WTC11 (cell line): ENCODE results near the gene SERPINB5. TPM values are rescaled to one million over a fixed set of nuclear protein-coding genes. Genes with fewer than 3 reads are reported as not detected.

ENCODE experiments used
- ATAC-seq: fragments of 200-7000 bp; cut with Tn5 transposase; 2 replicates; pipeline ENCODE4 v1.10.0; 2021; ENCODE audit warnings: mild to moderate bottlenecking, moderate library complexity
- CTCF ChIA-PET: fragments of 300-600 bp; sonication (Branson Sonifier 250); formaldehyde crosslinking; loops from one replicate; lab custom pipeline; 2021; ENCODE audit warnings: antibody characterized with exemption; lab: Charles Lee
- POLR2A ChIA-PET: fragments of 350-600 bp; sonication (Branson Sonifier 250); formaldehyde crosslinking; loops from one replicate; lab custom pipeline; 2021; ENCODE audit warnings: antibody characterized with exemption; lab: Charles Lee
- DNase-seq: peaks from one replicate; pipeline ENCODE4 v3.0.0; 2021; ENCODE audit warnings: low spot score
- H3K27ac Mint-ChIP-seq: 2 replicates; pipeline ENCODE4 v1.8.0; 2021; ENCODE audit warnings: mixed read lengths
- H3K27me3 Mint-ChIP-seq: 2 replicates; pipeline ENCODE4 v1.8.0; 2021; ENCODE audit warnings: low read depth, mild to moderate bottlenecking, moderate library complexity, mixed read lengths
- H3K36me3 Mint-ChIP-seq: 2 replicates; pipeline ENCODE4 v1.8.0; 2021; ENCODE audit warnings: mixed read lengths
- H3K4me1 Mint-ChIP-seq: 2 replicates; pipeline ENCODE4 v1.8.0; 2022; ENCODE audit warnings: mixed read lengths
- H3K4me3 Mint-ChIP-seq: 2 replicates; pipeline ENCODE4 v1.8.0; 2021; ENCODE audit warnings: mild to moderate bottlenecking, moderate library complexity, mixed read lengths
- H3K9me3 Mint-ChIP-seq: 2 replicates; pipeline ENCODE4 v1.8.0; 2021; ENCODE audit warnings: mixed read lengths
- ARID4B ChIP-seq: sonication (generic); formaldehyde crosslinking; IDR thresholded peaks from 2 replicates; pipeline ENCODE4 v1.8.0; 2023; ENCODE audit warnings: missing genetic modification reagents, mild to moderate bottlenecking, borderline replicate concordance
- ATF1 ChIP-seq: sonication (generic); formaldehyde crosslinking; IDR thresholded peaks from 2 replicates; pipeline ENCODE4 v1.8.1; 2023; ENCODE audit warnings: mild to moderate bottlenecking, moderate library complexity, missing genetic modification reagents
- CREB1 ChIP-seq: sonication (generic); formaldehyde crosslinking; IDR thresholded peaks from 2 replicates; pipeline ENCODE4 v1.8.0; 2023; ENCODE audit warnings: mild to moderate bottlenecking, missing genetic modification reagents
- EMX1 ChIP-seq: fragments of 250-450 bp; sonication (Bioruptor Pico); IDR thresholded peaks from 2 replicates; pipeline ENCODE4 v1.8.0; 2021; ENCODE audit warnings: mild to moderate bottlenecking
- IRF2 ChIP-seq: sonication (generic); formaldehyde crosslinking; IDR thresholded peaks from 2 replicates; pipeline ENCODE4 v1.8.0; 2022; ENCODE audit warnings: low read depth, missing genetic modification reagents, borderline replicate concordance
- MXD4 ChIP-seq: fragments of 250-450 bp; sonication (Bioruptor Pico); IDR thresholded peaks from 2 replicates; pipeline ENCODE4 v1.8.0; 2021; ENCODE audit warnings: mild to moderate bottlenecking, moderate library complexity, borderline replicate concordance
- MYBL2 ChIP-seq: sonication (generic); formaldehyde crosslinking; IDR thresholded peaks from 2 replicates; pipeline ENCODE4 v1.8.1; 2023; ENCODE audit warnings: mild to moderate bottlenecking, moderate library complexity, missing genetic modification reagents
- NFE2L1 ChIP-seq: sonication (generic); formaldehyde crosslinking; IDR thresholded peaks from 2 replicates; pipeline ENCODE4 v1.8.1; 2023; ENCODE audit warnings: missing genetic modification reagents
- SOX15 ChIP-seq: fragments of 250-450 bp; sonication (Bioruptor Pico); IDR thresholded peaks from 2 replicates; pipeline ENCODE4 v1.9.0; 2021; ENCODE audit warnings: mild to moderate bottlenecking
- ZNF138 ChIP-seq: sonication (generic); formaldehyde crosslinking; conservative IDR thresholded peaks from 2 replicates; pipeline ENCODE4 v1.8.1; 2022; ENCODE audit warnings: mild to moderate bottlenecking, moderate library complexity, missing genetic modification reagents
- ZNF219 ChIP-seq: sonication (generic); formaldehyde crosslinking; IDR thresholded peaks from 2 replicates; pipeline ENCODE4 v1.8.0; 2023; ENCODE audit warnings: missing genetic modification reagents, mild to moderate bottlenecking, borderline replicate concordance
- ZNF232 ChIP-seq: sonication (generic); formaldehyde crosslinking; IDR thresholded peaks from 2 replicates; pipeline ENCODE4 v1.8.0; 2022; ENCODE audit warnings: mild to moderate bottlenecking, missing genetic modification reagents
- ZNF317 ChIP-seq: sonication (generic); formaldehyde crosslinking; IDR thresholded peaks from 2 replicates; pipeline ENCODE4 v1.8.1; 2023; ENCODE audit warnings: low read depth, mild to moderate bottlenecking, moderate library complexity, missing genetic modification reagents, borderline replicate concordance
- ZNF423 ChIP-seq: fragments of 250-450 bp; sonication (Bioruptor Pico); IDR thresholded peaks from 2 replicates; pipeline ENCODE4 v2.1.2; 2022; ENCODE audit warnings: mild to moderate bottlenecking, moderate library complexity
- total RNA-seq: library from RNA; stranded (reverse); gene quantifications from 3 replicates; pipeline ENCODE4 v1.2.3, GENCODE V29; 2021
- TF ChIP-seq, protein P1 (sequence below): sonication (generic); formaldehyde crosslinking; IDR thresholded peaks from 2 replicates; pipeline ENCODE4 v1.8.1; 2023; ENCODE audit warnings: mild to moderate bottlenecking, missing genetic modification reagents, borderline replicate concordance
- TF ChIP-seq, protein P2 (sequence below): sonication (generic); formaldehyde crosslinking; IDR thresholded peaks from 2 replicates; pipeline ENCODE4 v1.8.0; 2022; ENCODE audit warnings: missing genetic modification reagents
- TF ChIP-seq, protein P3 (sequence below): sonication (generic); formaldehyde crosslinking; IDR thresholded peaks from 2 replicates; pipeline ENCODE4 v1.8.0; 2022; ENCODE audit warnings: mild to moderate bottlenecking, missing genetic modification reagents
- TF ChIP-seq, protein P4 (sequence below): sonication (generic); formaldehyde crosslinking; IDR thresholded peaks from 2 replicates; pipeline ENCODE4 v1.8.1; 2022; ENCODE audit warnings: low read depth, missing genetic modification reagents, borderline replicate concordance
- TF ChIP-seq, protein P5 (sequence below): fragments of 250-450 bp; sonication (Bioruptor Pico); IDR thresholded peaks from 2 replicates; pipeline ENCODE4 v1.9.0; 2021; ENCODE audit warnings: moderate library complexity, mild to moderate bottlenecking, inconsistent platforms, borderline replicate concordance
- TF ChIP-seq, protein P6 (sequence below): sonication (generic); formaldehyde crosslinking; IDR thresholded peaks from 2 replicates; pipeline ENCODE4 v1.8.0; 2022; ENCODE audit warnings: mild to moderate bottlenecking, missing genetic modification reagents
- TF ChIP-seq, protein P7 (sequence below): sonication (generic); formaldehyde crosslinking; IDR thresholded peaks from 2 replicates; pipeline ENCODE4 v1.8.1; 2022; ENCODE audit warnings: mild to moderate bottlenecking, moderate library complexity, missing genetic modification reagents

SERPINB5 gene
- total RNA-seq, 1 experiment from 2014 or later, result 0.17 TPM

DNA sequence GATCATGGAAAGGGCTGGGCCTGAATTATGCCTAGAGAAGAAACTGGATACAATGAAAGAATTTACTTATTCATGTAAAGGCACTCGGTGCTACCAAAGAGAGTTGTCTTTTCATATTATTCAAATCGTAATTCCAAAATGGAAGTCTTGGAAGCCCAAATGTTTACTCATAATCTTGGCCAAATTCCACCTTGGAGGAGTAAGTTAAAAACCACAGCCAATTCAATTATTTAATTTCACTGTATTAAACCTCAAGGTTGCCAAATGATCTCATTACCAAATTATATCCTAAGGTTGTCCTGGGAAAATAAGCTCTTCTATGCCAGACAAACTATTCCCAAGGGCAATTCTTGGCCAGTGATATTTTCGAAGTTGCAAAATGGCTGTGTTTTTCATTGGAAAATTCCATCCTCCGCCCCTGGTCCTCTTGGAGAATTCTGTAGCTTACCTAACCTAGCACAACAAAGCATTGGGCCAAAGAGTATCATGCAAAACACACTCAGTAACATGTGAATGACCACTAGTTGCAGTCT is 43.4 kb upstream of the SERPINB5 start (continued):
- TF ChIP-seq, protein P1, sequence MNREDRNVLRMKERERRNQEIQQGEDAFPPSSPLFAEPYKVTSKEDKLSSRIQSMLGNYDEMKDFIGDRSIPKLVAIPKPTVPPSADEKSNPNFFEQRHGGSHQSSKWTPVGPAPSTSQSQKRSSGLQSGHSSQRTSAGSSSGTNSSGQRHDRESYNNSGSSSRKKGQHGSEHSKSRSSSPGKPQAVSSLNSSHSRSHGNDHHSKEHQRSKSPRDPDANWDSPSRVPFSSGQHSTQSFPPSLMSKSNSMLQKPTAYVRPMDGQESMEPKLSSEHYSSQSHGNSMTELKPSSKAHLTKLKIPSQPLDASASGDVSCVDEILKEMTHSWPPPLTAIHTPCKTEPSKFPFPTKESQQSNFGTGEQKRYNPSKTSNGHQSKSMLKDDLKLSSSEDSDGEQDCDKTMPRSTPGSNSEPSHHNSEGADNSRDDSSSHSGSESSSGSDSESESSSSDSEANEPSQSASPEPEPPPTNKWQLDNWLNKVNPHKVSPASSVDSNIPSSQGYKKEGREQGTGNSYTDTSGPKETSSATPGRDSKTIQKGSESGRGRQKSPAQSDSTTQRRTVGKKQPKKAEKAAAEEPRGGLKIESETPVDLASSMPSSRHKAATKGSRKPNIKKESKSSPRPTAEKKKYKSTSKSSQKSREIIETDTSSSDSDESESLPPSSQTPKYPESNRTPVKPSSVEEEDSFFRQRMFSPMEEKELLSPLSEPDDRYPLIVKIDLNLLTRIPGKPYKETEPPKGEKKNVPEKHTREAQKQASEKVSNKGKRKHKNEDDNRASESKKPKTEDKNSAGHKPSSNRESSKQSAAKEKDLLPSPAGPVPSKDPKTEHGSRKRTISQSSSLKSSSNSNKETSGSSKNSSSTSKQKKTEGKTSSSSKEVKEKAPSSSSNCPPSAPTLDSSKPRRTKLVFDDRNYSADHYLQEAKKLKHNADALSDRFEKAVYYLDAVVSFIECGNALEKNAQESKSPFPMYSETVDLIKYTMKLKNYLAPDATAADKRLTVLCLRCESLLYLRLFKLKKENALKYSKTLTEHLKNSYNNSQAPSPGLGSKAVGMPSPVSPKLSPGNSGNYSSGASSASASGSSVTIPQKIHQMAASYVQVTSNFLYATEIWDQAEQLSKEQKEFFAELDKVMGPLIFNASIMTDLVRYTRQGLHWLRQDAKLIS (CRISPR knock-in tag), result no peak
- TF ChIP-seq, protein P2, sequence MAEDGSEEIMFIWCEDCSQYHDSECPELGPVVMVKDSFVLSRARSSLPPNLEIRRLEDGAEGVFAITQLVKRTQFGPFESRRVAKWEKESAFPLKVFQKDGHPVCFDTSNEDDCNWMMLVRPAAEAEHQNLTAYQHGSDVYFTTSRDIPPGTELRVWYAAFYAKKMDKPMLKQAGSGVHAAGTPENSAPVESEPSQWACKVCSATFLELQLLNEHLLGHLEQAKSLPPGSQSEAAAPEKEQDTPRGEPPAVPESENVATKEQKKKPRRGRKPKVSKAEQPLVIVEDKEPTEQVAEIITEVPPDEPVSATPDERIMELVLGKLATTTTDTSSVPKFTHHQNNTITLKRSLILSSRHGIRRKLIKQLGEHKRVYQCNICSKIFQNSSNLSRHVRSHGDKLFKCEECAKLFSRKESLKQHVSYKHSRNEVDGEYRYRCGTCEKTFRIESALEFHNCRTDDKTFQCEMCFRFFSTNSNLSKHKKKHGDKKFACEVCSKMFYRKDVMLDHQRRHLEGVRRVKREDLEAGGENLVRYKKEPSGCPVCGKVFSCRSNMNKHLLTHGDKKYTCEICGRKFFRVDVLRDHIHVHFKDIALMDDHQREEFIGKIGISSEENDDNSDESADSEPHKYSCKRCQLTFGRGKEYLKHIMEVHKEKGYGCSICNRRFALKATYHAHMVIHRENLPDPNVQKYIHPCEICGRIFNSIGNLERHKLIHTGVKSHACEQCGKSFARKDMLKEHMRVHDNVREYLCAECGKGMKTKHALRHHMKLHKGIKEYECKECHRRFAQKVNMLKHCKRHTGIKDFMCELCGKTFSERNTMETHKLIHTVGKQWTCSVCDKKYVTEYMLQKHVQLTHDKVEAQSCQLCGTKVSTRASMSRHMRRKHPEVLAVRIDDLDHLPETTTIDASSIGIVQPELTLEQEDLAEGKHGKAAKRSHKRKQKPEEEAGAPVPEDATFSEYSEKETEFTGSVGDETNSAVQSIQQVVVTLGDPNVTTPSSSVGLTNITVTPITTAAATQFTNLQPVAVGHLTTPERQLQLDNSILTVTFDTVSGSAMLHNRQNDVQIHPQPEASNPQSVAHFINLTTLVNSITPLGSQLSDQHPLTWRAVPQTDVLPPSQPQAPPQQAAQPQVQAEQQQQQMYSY (CRISPR knock-in tag), result no peak
- no peak for TF ChIP-seq ZNF138 (CRISPR knock-in tag)
- TF ChIP-seq EMX1 (CRISPR knock-in tag), result no peak
- TF ChIP-seq, protein P3, sequence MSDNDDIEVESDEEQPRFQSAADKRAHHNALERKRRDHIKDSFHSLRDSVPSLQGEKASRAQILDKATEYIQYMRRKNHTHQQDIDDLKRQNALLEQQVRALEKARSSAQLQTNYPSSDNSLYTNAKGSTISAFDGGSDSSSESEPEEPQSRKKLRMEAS (CRISPR knock-in tag), result no peak
- TF ChIP-seq MXD4, result no peak
- no peak for TF ChIP-seq CREB1
- TF ChIP-seq ATF1 (CRISPR knock-in tag), result no peak

GRCh38 chr18:63438181-63438580 is 38.6 kb upstream of the SERPINB5 start:
- ChIA-PET CTCF (interaction anchor here (0.9 to 2.4 kb wide), 6 partner anchors 73 to 422 kb away, joined by 3 to 10 read pairs (median 6); no protein-coding TSS in a partner anchor), POLR2A (no interaction called here)
- ATAC-seq (no peak), DNase-seq (no peak)
- H3K9me3 Mint-ChIP-seq, result no peaks in the 10 kb centered on the region
- no peaks in the 10 kb centered on the region for H3K36me3 Mint-ChIP-seq
- H3K27me3 Mint-ChIP-seq, result no peaks in the 10 kb centered on the region; the same call in 1 of the 2 replicates
- no peaks in the 10 kb centered on the region for H3K4me1 Mint-ChIP-seq
- no peak overlapping the region for H3K4me3 Mint-ChIP-seq
- no peak overlapping the region for H3K27ac Mint-ChIP-seq
- TF ChIP-seq ZNF317 (no peak), ZNF423 (CRISPR knock-in tag) (no peak), IRF2 (CRISPR knock-in tag) (no peak), ZNF219 (CRISPR knock-in tag) (no peak), NFE2L1 (no peak), SOX15 (no peak), ZNF232 (CRISPR knock-in tag) (no peak), ARID4B (CRISPR knock-in tag) (no peak), MYBL2 (CRISPR knock-in tag) (no peak)
- TF ChIP-seq, protein P4, sequence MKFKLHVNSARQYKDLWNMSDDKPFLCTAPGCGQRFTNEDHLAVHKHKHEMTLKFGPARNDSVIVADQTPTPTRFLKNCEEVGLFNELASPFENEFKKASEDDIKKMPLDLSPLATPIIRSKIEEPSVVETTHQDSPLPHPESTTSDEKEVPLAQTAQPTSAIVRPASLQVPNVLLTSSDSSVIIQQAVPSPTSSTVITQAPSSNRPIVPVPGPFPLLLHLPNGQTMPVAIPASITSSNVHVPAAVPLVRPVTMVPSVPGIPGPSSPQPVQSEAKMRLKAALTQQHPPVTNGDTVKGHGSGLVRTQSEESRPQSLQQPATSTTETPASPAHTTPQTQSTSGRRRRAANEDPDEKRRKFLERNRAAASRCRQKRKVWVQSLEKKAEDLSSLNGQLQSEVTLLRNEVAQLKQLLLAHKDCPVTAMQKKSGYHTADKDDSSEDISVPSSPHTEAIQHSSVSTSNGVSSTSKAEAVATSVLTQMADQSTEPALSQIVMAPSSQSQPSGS (CRISPR knock-in tag), result no peak
- TF ChIP-seq, protein P5, sequence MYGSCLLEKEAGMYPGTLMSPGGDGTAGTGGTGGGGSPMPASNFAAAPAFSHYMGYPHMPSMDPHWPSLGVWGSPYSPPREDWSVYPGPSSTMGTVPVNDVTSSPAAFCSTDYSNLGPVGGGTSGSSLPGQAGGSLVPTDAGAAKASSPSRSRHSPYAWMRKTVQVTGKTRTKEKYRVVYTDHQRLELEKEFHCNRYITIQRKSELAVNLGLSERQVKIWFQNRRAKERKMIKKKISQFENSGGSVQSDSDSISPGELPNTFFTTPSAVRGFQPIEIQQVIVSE, result no peak
- TF ChIP-seq, protein P6, sequence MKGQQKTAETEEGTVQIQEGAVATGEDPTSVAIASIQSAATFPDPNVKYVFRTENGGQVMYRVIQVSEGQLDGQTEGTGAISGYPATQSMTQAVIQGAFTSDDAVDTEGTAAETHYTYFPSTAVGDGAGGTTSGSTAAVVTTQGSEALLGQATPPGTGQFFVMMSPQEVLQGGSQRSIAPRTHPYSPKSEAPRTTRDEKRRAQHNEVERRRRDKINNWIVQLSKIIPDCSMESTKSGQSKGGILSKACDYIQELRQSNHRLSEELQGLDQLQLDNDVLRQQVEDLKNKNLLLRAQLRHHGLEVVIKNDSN (CRISPR knock-in tag), result no peak
- TF ChIP-seq, protein P7, sequence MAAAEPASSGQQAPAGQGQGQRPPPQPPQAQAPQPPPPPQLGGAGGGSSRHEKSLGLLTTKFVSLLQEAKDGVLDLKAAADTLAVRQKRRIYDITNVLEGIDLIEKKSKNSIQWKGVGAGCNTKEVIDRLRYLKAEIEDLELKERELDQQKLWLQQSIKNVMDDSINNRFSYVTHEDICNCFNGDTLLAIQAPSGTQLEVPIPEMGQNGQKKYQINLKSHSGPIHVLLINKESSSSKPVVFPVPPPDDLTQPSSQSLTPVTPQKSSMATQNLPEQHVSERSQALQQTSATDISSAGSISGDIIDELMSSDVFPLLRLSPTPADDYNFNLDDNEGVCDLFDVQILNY (CRISPR knock-in tag), result no peak
